ENCODE results near the gene TM9SF4.
A peak's percentile ranks its signal among the peaks of the same experiment; 100 is the strongest.
"Not testable (repeated sequence)": the region's sequence is repeated elsewhere in the genome, so short reads cannot be mapped to it uniquely, and the experiment has no call there.

TM9SF4 gene

GRCh38 chr20:32159766-32160221, 50.3 kb downstream of the TM9SF4 start:
- no peak for DNase-seq

- DNase-seq, result no peak
These were observed 50.8 kb downstream of the TM9SF4 start for GRCh38 chr20:32160341-32160740.

- no peak for DNase-seq
These were observed 52.8 kb downstream of the TM9SF4 start for GRCh38 chr20:32162351-32162750.

- no peak for DNase-seq
These were observed 54.4 kb downstream of the TM9SF4 start for GRCh38 chr20:32163951-32164350.

GRCh38 chr20:32164984-32165735, 55.6 kb downstream of the TM9SF4 start:
- no peak for DNase-seq

DNA sequence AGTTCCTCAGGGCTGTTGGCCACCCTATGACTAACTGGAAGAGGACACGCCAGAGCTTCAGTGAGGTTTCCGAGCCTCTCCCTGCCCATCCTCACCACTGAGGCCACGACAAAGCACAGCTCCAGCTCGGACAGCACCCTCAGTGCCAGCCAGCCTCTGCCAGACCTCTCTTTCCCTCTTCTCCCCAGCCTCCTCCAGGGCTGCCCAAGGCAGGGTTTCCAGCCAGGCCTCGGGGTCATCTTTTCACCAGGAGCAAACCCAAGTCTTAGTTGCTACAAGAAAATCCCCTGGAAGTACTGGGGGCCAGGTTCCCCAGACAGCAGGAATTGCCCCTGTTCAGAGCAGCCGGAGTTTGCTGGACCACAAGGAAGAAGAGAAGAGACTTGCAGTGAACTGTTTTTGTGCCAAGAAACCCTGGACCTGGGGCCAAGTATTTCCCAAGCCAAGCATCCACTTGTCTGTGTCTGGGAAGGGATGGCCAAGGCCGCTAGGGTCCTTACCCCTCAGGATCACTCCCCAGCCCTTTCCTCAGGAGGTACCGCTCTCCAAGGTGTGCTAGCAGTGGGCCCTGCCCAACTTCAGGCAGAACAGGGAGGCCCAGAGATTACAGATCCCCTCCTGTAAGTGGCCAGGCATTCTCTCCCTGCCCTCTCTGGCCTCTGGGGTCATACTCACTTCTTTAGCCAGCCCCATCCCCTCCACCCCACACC, 56.5 kb downstream of the TM9SF4 start:
- DNase-seq, result no peak

DNA sequence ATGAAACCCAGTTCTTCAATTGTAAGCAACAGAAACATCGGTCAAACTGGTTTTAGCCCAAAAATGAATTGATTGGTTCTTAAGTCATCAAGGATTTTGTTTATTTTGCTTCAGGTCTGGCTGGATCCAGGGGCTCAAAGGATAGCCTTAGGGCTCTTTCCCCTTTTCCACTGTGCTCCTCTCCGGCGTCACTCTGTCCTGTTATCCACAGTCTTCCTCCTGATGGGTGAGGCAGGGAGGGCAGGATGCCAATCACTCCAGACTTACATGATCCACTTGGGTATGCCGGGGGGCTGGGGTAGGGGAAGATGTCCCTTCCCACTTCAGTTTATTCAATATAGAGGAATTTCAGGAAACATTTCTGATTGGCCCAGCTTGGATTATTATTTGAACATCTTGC, 58.0 kb downstream of the TM9SF4 start:
- DNase-seq, result no peak

DNA sequence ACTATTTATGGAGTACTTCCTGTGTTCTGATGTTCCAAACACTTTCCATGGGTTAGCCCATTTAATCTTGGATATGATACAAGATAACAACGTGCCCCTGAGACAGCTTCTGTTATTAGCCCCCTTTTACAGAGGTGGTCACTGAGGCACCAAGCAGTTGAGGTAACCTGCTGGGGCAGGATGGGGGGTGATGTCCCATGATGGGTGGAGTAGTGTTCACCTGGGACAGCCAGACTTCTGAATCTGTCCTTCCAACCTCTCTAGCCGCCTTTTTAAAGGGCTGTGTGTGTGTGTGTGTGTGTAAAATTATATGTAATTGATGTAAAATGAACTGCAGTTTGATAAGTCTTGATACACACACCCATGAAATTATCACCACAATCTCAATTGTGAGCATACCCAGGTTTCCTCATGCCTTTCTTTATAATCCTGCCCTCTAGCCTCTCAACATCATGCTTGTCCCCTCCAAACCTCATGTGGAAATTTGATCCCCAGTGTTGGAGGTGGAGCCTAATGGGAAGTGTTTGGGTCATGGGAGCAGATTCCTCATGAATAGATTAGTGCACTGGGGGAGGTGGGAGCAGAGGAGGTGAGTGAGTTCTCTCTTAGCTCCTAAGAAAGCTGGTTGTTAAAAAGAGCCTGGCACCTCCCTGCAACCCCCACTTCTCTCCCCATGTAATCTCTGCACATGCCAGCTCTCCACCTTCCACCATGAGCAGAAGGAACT, 58.8 kb downstream of the TM9SF4 start:
- DNase-seq, result no peak

DNA sequence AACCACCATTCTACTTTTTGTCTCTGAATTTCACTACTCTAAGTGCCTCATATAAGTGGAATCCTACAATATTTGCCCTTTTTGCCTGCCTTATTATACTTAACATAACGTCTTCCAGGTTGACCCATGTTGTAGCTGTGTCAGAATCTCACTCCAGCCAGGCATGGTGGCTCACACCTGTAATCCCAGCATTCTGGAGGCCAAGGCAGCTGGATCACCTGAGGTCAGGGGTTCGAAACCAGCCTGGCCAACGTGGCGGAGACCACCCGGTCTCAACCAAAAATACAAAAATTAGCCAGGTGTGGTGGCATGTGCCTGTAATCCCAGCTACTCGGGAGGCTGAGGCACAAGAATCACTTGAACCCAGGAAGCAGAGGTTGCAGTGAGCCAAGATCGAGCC, 68.2 kb downstream of the TM9SF4 start:
- not testable (repeated sequence) for DNase-seq

GRCh38 chr20:32179515-32179914, 70.0 kb downstream of the TM9SF4 start:
- no peak for DNase-seq

- no peak for DNase-seq
These were observed 70.4 kb downstream of the TM9SF4 start for GRCh38 chr20:32179934-32180333.

GRCh38 chr20:32181606-32182005, 72.1 kb downstream of the TM9SF4 start:
- DNase-seq, result no peak

GRCh38 chr20:32183947-32184635, 74.6 kb downstream of the TM9SF4 start:
- DNase-seq, result no peak

DNA sequence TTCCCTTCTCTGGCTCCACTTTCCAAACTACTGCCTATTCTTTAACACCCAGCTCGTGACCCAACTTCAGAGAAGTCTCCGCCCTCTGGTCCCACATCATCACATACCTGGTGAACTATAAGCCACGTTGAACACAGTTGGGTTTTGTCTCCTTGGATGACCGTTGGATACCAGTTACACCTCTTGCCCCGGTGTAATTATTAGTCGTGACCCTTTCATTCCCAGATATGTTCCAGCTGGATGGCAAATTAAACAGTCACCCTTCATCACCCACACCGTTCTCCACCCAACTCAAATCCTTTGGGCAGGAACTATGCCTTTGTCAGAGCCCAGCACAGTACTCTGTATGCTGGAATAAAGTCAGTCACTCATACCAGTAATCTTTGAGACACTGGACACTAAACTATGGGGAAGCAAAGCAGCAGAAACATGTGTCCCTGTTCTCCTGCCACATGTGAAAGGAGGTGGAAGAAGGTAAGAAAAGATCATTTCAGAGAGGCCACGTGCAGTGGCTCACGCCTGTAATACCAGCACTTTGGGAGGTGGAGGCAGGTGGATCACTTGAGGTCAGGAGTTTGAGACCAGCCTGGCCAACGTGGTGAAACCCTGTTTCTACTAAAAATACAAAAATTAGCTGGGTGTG, 75.6 kb downstream of the TM9SF4 start:
- DNase-seq, result no peak

DNA sequence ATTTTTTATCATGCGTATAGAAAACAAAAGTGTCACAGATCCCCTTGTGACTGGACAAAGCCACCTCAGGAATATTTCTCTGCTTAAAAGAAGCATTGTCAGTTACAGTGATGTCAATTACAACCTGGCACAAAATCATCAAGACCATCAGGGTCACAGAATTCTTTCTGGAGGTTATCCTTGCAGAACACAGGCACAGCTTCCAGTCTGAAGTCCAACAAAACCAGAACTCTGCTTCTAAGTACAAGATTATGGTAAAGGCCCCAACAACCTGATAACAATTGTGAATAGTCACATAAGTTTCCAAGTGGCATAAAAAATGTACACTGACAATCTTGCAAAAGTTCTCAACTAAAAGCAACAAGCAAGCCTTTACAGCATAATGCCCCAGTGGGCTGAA, 77.0 kb downstream of the TM9SF4 start:
- no peak for DNase-seq

GRCh38 chr20:32188376-32189122, 79.0 kb downstream of the TM9SF4 start:
- no peak for DNase-seq

DNA sequence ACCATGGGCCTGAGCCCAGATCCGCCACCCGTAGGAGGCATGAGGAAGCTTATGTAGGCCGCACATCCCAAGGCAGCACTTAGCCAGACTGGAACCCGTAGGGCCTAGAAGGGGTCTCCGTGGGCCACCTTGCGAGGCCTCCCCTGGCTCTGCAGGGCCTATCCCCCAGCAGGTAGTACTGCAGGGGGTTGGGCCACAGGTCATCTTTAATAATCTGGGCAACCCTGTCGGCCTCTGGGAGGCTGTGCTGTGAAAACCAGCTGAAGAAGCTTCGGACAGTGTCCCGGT, 79.6 kb downstream of the TM9SF4 start:
- DNase-seq, result no peak

- peak; percentile 41 for DNase-seq
These were observed 80.4 kb downstream of the TM9SF4 start for GRCh38 chr20:32189691-32190615.

DNA sequence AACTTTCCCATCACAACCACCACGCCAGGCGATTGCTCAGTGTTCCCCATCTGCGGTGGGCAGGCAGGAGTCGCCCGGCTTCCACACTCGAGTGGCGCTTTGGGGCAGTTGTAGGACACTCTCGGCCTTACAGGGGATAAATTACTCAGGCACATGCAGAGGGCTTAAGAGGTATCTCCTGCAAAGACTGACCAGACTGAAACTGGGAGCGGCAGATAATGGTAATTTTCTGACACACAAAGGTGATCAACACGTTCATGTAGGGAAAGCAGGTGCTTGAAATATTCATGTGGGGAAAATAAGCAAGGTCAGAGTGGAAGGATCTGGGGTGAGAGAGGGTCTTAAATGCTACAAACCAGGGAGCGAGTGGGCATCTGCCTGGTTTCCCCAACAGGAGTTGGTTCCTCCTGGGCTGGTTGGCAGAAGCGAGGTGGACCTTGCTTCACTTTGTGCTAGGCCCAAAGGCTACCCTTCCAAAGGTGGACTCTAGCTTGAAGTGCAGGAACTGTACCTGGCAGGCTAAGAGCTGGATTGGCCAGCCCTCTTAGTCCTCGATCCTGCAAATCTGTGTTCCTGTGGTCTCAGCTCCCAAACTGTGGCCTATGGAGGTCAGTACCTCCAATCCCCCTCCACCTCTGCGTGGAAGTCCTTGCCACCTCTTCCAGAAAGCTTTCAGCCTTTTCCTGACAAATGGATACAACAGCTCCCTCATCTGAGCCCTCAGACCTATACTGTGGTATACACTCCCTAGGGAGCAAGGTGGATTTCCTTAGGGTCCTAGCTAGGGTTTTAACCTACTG, 81.3 kb downstream of the TM9SF4 start:
- no peak for DNase-seq

- DNase-seq, result no peak
These were observed 81.9 kb downstream of the TM9SF4 start for GRCh38 chr20:32191422-32191821.

Measured in stimulated activated CD4-positive, alpha-beta T cell treated with anti-CD3 and anti-CD28 coated beads, Interleukin-12 subunit alpha, Interleukin-12 subunit beta, amount 100 ng/mL, for 4 hours (primary cell).